Endothelial cell (in vitro differentiated cells): ENCODE results near the gene ZCCHC18. TPM values are rescaled to one million over a fixed set of nuclear protein-coding genes. Genes with fewer than 3 reads are reported as not detected.

Source experiments
- DNase-seq: peaks from one replicate; pipeline ENCODE4 v3.0.0; 2021; ENCODE audit warnings: low spot score
- H3K27ac Mint-ChIP-seq: one replicate; pipeline ENCODE4 v1.8.0; 2021; ENCODE audit warnings: mixed read lengths, inconsistent platforms; ENCODE audit not compliant: unreplicated experiment
- H3K27me3 Mint-ChIP-seq: one replicate; pipeline ENCODE4 v1.8.0; 2021; ENCODE audit warnings: mild to moderate bottlenecking, moderate library complexity, mixed read lengths, inconsistent platforms; ENCODE audit not compliant: unreplicated experiment
- H3K36me3 Mint-ChIP-seq: one replicate; pipeline ENCODE4 v1.8.0; 2021; ENCODE audit warnings: mild to moderate bottlenecking, low read depth, mixed read lengths, inconsistent platforms; ENCODE audit not compliant: unreplicated experiment
- H3K4me1 Mint-ChIP-seq: one replicate; pipeline ENCODE4 v1.8.0; 2021; ENCODE audit warnings: mild to moderate bottlenecking, mixed read lengths, inconsistent platforms; ENCODE audit not compliant: unreplicated experiment
- H3K4me3 Mint-ChIP-seq: one replicate; pipeline ENCODE4 v1.8.0; 2021; ENCODE audit warnings: mild to moderate bottlenecking, mixed read lengths, inconsistent platforms; ENCODE audit not compliant: unreplicated experiment
- H3K9me3 Mint-ChIP-seq: one replicate; pipeline ENCODE4 v1.8.0; 2021; ENCODE audit warnings: mixed read lengths, inconsistent platforms; ENCODE audit not compliant: unreplicated experiment
- CTCF ChIP-seq: fragments of 200-600 bp; sonication (generic); IDR thresholded peaks from one replicate; pipeline ENCODE4 v1.5.0; 2021; ENCODE audit warnings: antibody characterized with exemption; ENCODE audit not compliant: unreplicated experiment
- total RNA-seq: library from RNA; stranded (reverse); fragmentation: NEBNext Ultra II Directional; extraction: Animal tissue kit (Norgen Biotek cat#: 25700); gene quantifications from one replicate; pipeline ENCODE4 v1.2.1, GENCODE V29; 2021; ENCODE audit not compliant: unreplicated experiment

Gene ZCCHC18
- total RNA-seq, 1 donor from 2014 or later = 3.6 TPM

- Mint-ChIP-seq H3K27ac (peak within 1 kb of the TSS; percentile 99), H3K36me3 (no peaks in the 10 kb centered on the region), H3K4me1 (peaks cover 4% of the 10 kb centered on the region), H3K4me3 (peak within 1 kb of the TSS; percentile 97), H3K9me3 (no peaks in the 10 kb centered on the region), H3K27me3 (peaks cover 4% of the 10 kb centered on the region)
- no peak for TF ChIP-seq CTCF
- peak; percentile 67 for DNase-seq
Measured at GRCh38 chrX:104156630-104157529, 44.6 kb downstream of the ZCCHC18 start, which contains the start of gene SLC25A53. TSS of gene SLC25A53 (minus strand) at chrX:104157009. CDS start at chrX:104105257, 51,752 bp downstream.

Other genes starting within 250 kb of the ZCCHC18 start
- 20.1 TPM for gene TMSB15B, start 149.9 kb upstream of the ZCCHC18 start, total RNA-seq
- not detected for gene H2BW1, start 98.8 kb upstream of the ZCCHC18 start, total RNA-seq
- gene H2BW2, start 72.6 kb upstream of the ZCCHC18 start, total RNA-seq = not detected
- gene TMSB15C, start 36.3 kb upstream of the ZCCHC18 start, total RNA-seq = 8.6 TPM
- gene SLC25A53, start 44.5 kb downstream of the ZCCHC18 start, total RNA-seq = 4.4 TPM
- 23.2 TPM for gene FAM199X, start 53.9 kb downstream of the ZCCHC18 start, total RNA-seq
- gene ESX1, start 142.4 kb downstream of the ZCCHC18 start, total RNA-seq = not detected